ENCODE data around the gene PNPLA5. TPM values are rescaled to one million over a fixed set of nuclear protein-coding genes. Genes with fewer than 3 reads are reported as not detected.

Gene PNPLA5
- total RNA-seq, 1 experiment from 2014 or later, result 5.5 TPM

GRCh38 chr22:43924877-43925276, 33.1 kb upstream of the PNPLA5 start:
- Histone ChIP-seq H2BK12ac (ENCODE audit: insufficient read length, low read depth, low read length) (no peak overlapping the region), H3K9me3 (ENCODE audit: control insufficient read depth, low read depth, low read length) (no peaks in the 10 kb centered on the region), H3K9ac (ENCODE audit: extremely low read depth, insufficient read length, low read length) (peak overlapping the region; percentile 42), H3K18ac (ENCODE audit: insufficient read length, low read depth, low read length) (no peak overlapping the region), H2BK15ac (ENCODE audit: low read depth, low read length) (no peak overlapping the region), H2BK20ac (ENCODE audit: low read depth, low read length, poor library complexity, severe bottlenecking) (no peak overlapping the region), H4K91ac (ENCODE audit: insufficient read length, low read depth, low read length) (no peak overlapping the region), H4K8ac (replicated peaks; ENCODE audit: insufficient read length, low read depth, low read length) (no peak overlapping the region), H3K14ac (ENCODE audit: insufficient read depth, low read length) (no peak overlapping the region), H2AK5ac (ENCODE audit: insufficient read length, low read length) (no peak overlapping the region), H2BK5ac (ENCODE audit: insufficient read length, low read length) (no peak overlapping the region), H4K5ac (ENCODE audit: insufficient read length, low read depth, low read length) (no peak overlapping the region), H3K27ac (ENCODE audit: insufficient read length, low read depth, low read length) (no peak overlapping the region), H2BK120ac (ENCODE audit: low read depth, low read length, poor library complexity, severe bottlenecking) (no peak overlapping the region), H3K4ac (ENCODE audit: low read depth, low read length) (no peak overlapping the region), H3K56ac (ENCODE audit: insufficient read length, low read depth, low read length) (no peak overlapping the region), H4K20me1 (ENCODE audit: control insufficient read depth, insufficient read depth, insufficient read length) (no peaks in the 10 kb centered on the region), H3T11ph (ENCODE audit: low read length) (no peak overlapping the region), H3K79me2 (ENCODE audit: insufficient read depth, low read length) (no peaks in the 10 kb centered on the region; the same call in 1 of the 2 replicates), H2AFZ (ENCODE audit: low read length) (no peak overlapping the region), H3K27me3 (ENCODE audit: insufficient read depth, low read length) (no peaks in the 10 kb centered on the region), H3K4me1 (ENCODE audit: insufficient read depth, low read length) (peaks cover 3% of the 10 kb centered on the region; the same call in 1 of the 2 replicates), H3K23ac (ENCODE audit: insufficient read length, low read depth, low read length) (no peak overlapping the region), H3K23me2 (ENCODE audit: insufficient read length, low read depth, low read length, poor library complexity, severe bottlenecking) (peaks cover 3% of the 10 kb centered on the region), H3K79me1 (ENCODE audit: insufficient read depth, low read depth, low read length, poor library complexity, severe bottlenecking) (no peaks in the 10 kb centered on the region), H3K4me2 (ENCODE audit: insufficient read depth, insufficient read length, low read length) (peak overlapping the region; percentile 52)
- TF ChIP-seq CTCF (conservative IDR thresholded peaks at IDR 0.05), result no peak
- DNase-seq, result no peak
- H3K36me3 Mint-ChIP-seq (ENCODE audit: insufficient read depth in 1 of 3, low read depth in 3 of 3), result peaks cover 22 to 31% (median 28%) of the 10 kb centered on the region in 3 experiments; a peak in 6 of 7 replicates
- no peaks in the 10 kb centered on the region; a peak in 1 of 5 replicates for H3K9me3 Mint-ChIP-seq
- H3K4me1 Mint-ChIP-seq, result peaks cover 30 to 37% of the 10 kb centered on the region in 2 experiments
- peak overlapping the region; percentile 61 to 98 (median 89); a peak in 6 of 7 replicates for H3K27ac Mint-ChIP-seq
- no CpG with 5 or more reads among the region's 7 CpGs for WGBS (ENCODE audit: extremely low coverage, insufficient read length, low lambda C conversion rate)
- H3K4me3 Mint-ChIP-seq, result peak overlapping the region; percentile 79 to 86
- H3K27me3 Mint-ChIP-seq (ENCODE audit: low read depth), result peaks cover 2% of the 10 kb centered on the region; the same call in 1 of the 2 replicates

Measured in H9 (cell line).